SU-DHL-6 (cell line): Measurements from ENCODE around the gene FMN1.

Experiments used
- H2AFZ ChIP-seq: fragments of 200-600 bp; sonication (generic); 2 replicates; pipeline ENCODE4 v1.6.1; 2014; ENCODE audit warnings: low read depth, mild to moderate bottlenecking, moderate library complexity, mixed read lengths, antibody characterized with exemption, low read length; ENCODE audit not compliant: severe bottlenecking
- H3F3A ChIP-seq: fragments of 200-600 bp; shearing (Covaris generic); 2 replicates; pipeline ENCODE4 v1.6.0; 2016; ENCODE audit warnings: antibody characterized with exemption, mild to moderate bottlenecking; ENCODE audit not compliant: insufficient read depth
- H3K27ac ChIP-seq: fragments of 200-600 bp; sonication (generic); 2 replicates; pipeline ENCODE4 v1.5.1; 2016; ENCODE audit warnings: low read depth, mild to moderate bottlenecking, low read length, moderate library complexity, mixed read lengths
- H3K27me3 ChIP-seq: fragments of 200-600 bp; sonication (generic), shearing (Covaris generic); 2 replicates; pipeline ENCODE4 v1.6.0; 2014; ENCODE audit warnings: mild to moderate bottlenecking, low read length
- H3K36me3 ChIP-seq: fragments of 200-600 bp; sonication (generic); 2 replicates; pipeline ENCODE4 v1.6.1; 2014; ENCODE audit warnings: mild to moderate bottlenecking, low read length, mixed read lengths
- H3K4me2 ChIP-seq: fragments of 300-600, 200-600 bp; shearing (Covaris generic), sonication (generic); 2 replicates; pipeline ENCODE4 v1.6.0; 2014; ENCODE audit warnings: low read length, low read depth, mild to moderate bottlenecking; ENCODE audit not compliant: poor library complexity, severe bottlenecking
- H3K4me3 ChIP-seq: fragments of 200-600 bp; sonication (generic); 2 replicates; pipeline ENCODE4 v1.5.1; 2014; ENCODE audit warnings: antibody characterized with exemption, low read length, mild to moderate bottlenecking, mixed read lengths; ENCODE audit not compliant: insufficient read depth, poor library complexity, severe bottlenecking
- H3K79me2 ChIP-seq: fragments of 200-600 bp; sonication (generic); 2 replicates; pipeline ENCODE4 v1.6.1; 2014; ENCODE audit warnings: mild to moderate bottlenecking, low read length, moderate library complexity; ENCODE audit not compliant: insufficient read depth
- H3K9ac ChIP-seq: fragments of 200-600 bp; sonication (generic); 2 replicates; pipeline ENCODE4 v1.7.0; 2014; ENCODE audit warnings: mild to moderate bottlenecking, low read length
- H3K9me2 ChIP-seq: fragments of 200-600 bp; sonication (generic); replicated peaks from 2 replicates; pipeline ENCODE4 v1.6.1; 2014; ENCODE audit warnings: low read length; ENCODE audit not compliant: insufficient read depth
- H3K9me3 ChIP-seq: fragments of 200-600 bp; sonication (generic); 2 replicates; pipeline ENCODE4 v1.6.1; 2014; ENCODE audit warnings: low read length, mixed read lengths; ENCODE audit not compliant: insufficient read depth
- H4K20me1 ChIP-seq: fragments of 200-600 bp; sonication (generic); 2 replicates; pipeline ENCODE4 v1.6.1; 2014; ENCODE audit warnings: low read depth, mild to moderate bottlenecking, antibody characterized with exemption, low read length, moderate library complexity, mixed read lengths
- EZH2phosphoT487 ChIP-seq: fragments of 200-600 bp; sonication (generic), shearing (Covaris generic); conservative IDR thresholded peaks from 2 replicates; pipeline ENCODE4 v1.6.1; 2018; ENCODE audit warnings: mild to moderate bottlenecking, antibody characterized with exemption, low read length, moderate library complexity, mixed read lengths
- TF ChIP-seq, protein P1 (sequence below): fragments of 200-600 bp; sonication (generic); IDR thresholded peaks from one replicate; pipeline ENCODE4 v1.5.1; 2017; ENCODE audit warnings: antibody characterized with exemption, mild to moderate bottlenecking, low read length, moderate library complexity; ENCODE audit not compliant: insufficient read depth, poor library complexity, severe bottlenecking

Gene FMN1

DNA sequence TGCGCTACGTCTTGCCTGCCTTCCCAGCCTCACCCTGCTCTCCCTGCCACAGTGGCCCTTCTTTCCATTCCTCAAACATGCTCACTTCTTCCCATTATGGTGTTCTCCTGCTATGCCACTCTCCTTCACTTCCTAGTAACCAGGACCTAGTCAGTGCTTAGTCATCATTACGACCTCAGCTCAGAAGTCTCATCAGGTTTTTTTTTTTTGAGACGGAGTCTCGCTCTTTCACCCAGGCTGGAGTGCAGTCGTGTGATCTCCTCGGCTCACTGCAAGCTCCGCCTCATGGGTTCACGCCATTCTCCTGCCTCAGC, 327.2 kb downstream of the FMN1 start:
- TF ChIP-seq, protein P1, sequence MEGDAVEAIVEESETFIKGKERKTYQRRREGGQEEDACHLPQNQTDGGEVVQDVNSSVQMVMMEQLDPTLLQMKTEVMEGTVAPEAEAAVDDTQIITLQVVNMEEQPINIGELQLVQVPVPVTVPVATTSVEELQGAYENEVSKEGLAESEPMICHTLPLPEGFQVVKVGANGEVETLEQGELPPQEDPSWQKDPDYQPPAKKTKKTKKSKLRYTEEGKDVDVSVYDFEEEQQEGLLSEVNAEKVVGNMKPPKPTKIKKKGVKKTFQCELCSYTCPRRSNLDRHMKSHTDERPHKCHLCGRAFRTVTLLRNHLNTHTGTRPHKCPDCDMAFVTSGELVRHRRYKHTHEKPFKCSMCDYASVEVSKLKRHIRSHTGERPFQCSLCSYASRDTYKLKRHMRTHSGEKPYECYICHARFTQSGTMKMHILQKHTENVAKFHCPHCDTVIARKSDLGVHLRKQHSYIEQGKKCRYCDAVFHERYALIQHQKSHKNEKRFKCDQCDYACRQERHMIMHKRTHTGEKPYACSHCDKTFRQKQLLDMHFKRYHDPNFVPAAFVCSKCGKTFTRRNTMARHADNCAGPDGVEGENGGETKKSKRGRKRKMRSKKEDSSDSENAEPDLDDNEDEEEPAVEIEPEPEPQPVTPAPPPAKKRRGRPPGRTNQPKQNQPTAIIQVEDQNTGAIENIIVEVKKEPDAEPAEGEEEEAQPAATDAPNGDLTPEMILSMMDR, result no peak
- no peak for TF ChIP-seq EZH2phosphoT487
- no peak overlapping the region for H3K9ac ChIP-seq
- H3K4me2 ChIP-seq, result no peak overlapping the region
- H3K36me3 ChIP-seq, result no peaks in the 10 kb centered on the region
- H3K27ac ChIP-seq, result no peak overlapping the region
- no peaks in the 10 kb centered on the region for H3K27me3 ChIP-seq
- H4K20me1 ChIP-seq, result no peaks in the 10 kb centered on the region
- no peaks in the 10 kb centered on the region for H3F3A ChIP-seq
- no peaks in the 10 kb centered on the region for H3K79me2 ChIP-seq
- no peak overlapping the region for H2AFZ ChIP-seq
- H3K9me2 ChIP-seq, result no peaks in the 10 kb centered on the region
- no peaks in the 10 kb centered on the region for H3K9me3 ChIP-seq
- H3K4me3 ChIP-seq, result no peak overlapping the region

DNA sequence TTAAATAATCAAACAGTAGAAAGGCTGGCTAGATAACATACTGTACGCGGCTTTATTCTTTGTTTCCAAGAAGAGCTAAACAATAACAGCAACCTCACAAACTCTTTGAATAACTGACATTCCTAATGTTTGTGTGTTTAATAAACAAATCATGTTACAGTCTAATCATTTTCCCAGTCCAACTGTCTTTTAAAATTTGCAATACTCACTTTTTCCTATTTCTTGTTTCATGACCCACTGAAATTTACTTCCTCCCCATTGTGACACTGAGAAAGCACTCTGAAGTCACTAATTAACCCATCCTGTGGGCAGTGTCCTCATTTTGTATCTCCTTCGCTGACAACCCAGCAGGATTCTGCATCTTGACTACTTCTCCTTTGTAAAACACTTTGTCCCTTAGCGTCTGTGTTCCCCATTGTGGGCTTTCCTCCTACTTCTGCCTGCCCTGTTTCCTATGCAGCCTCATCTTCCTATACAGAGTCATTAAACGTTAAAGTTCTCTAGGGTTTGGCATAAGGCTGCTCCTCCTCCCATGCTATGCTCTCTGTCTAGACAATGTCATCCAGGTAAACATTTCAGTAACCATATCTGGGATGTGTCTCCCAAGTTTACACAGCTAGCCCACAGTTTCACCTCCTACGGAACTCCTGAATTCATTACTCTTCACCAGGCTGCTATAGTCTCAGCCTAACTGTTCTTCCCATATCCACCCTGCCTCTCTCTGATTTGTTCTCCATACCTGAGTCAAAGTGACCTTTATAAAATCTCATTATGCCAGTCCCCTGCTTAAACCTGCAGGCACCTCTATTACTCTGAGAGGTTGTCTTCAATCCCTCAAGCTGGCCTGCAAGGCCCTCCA, 327.8 kb downstream of the FMN1 start:
- H3K4me3 ChIP-seq, result no peak overlapping the region
- no peaks in the 10 kb centered on the region for H3K79me2 ChIP-seq
- no peaks in the 10 kb centered on the region for H3K9me2 ChIP-seq
- no peak overlapping the region for H3K27ac ChIP-seq
- no peaks in the 10 kb centered on the region for H3K27me3 ChIP-seq
- TF ChIP-seq, protein P1, result no peak
- no peak for TF ChIP-seq EZH2phosphoT487
- H3F3A ChIP-seq, result no peaks in the 10 kb centered on the region
- no peaks in the 10 kb centered on the region for H3K9me3 ChIP-seq
- no peaks in the 10 kb centered on the region for H3K36me3 ChIP-seq
- H4K20me1 ChIP-seq, result no peaks in the 10 kb centered on the region
- H3K9ac ChIP-seq, result no peak overlapping the region
- no peak overlapping the region for H2AFZ ChIP-seq
- no peak overlapping the region for H3K4me2 ChIP-seq

DNA sequence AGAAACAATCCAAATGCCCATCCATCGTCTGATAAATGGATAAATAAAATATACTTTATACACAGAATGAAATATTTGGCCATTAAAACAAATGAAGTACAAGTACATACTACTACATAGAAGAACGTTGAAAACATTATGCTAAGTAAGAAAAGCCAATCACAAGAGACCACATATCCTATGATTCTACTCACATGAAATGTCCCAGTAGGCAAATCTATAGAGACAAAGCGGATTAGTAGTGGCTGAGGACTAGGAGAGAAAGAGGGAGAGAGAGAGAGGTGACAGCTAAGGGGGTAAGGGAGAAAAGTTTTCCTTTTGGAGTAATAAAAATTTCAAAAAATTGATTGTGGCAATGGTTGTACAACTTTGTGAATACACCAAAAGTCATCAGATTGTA, 329.7 kb downstream of the FMN1 start:
- Histone ChIP-seq H3K9me2 (no peaks in the 10 kb centered on the region), H4K20me1 (no peaks in the 10 kb centered on the region), H3F3A (no peaks in the 10 kb centered on the region), H3K27me3 (no peaks in the 10 kb centered on the region), H3K4me2 (no peak overlapping the region), H2AFZ (no peak overlapping the region), H3K79me2 (no peaks in the 10 kb centered on the region), H3K4me3 (no peak overlapping the region), H3K9ac (no peak overlapping the region), H3K36me3 (no peaks in the 10 kb centered on the region), H3K9me3 (no peaks in the 10 kb centered on the region), H3K27ac (no peak overlapping the region)
- TF ChIP-seq, protein P1, result no peak
